HFFc6 (cell line): ENCODE measurements around the gene TUSC2. TPM values are rescaled to one million over a fixed set of nuclear protein-coding genes. Genes with fewer than 3 reads are reported as not detected.

ENCODE experiments used
- DNase-seq: peaks from one replicate; pipeline ENCODE4 v3.0.0-alpha.2; 2018
- H3K27ac Mint-ChIP-seq: 2 replicates; pipeline ENCODE4 v1.8.0; 2020; ENCODE audit warnings: mild to moderate bottlenecking, mixed read lengths
- H3K27me3 Mint-ChIP-seq: 2 replicates; pipeline ENCODE4 v1.8.0; 2021; ENCODE audit warnings: mild to moderate bottlenecking, moderate library complexity, mixed read lengths; ENCODE audit not compliant: insufficient read depth
- H3K36me3 Mint-ChIP-seq: 2 replicates; pipeline ENCODE4 v1.8.0; 2021; ENCODE audit warnings: low read depth, mixed read lengths
- H3K4me1 Mint-ChIP-seq: 2 replicates; pipeline ENCODE4 v1.8.0; 2020; ENCODE audit warnings: low read depth, mixed read lengths
- H3K4me3 Mint-ChIP-seq: 2 replicates; pipeline ENCODE4 v1.8.0; 2020; ENCODE audit warnings: mild to moderate bottlenecking, moderate library complexity, mixed read lengths
- H3K9me3 Mint-ChIP-seq: 2 replicates; pipeline ENCODE4 v1.8.0; 2020; ENCODE audit warnings: mild to moderate bottlenecking, mixed read lengths
- total RNA-seq, 6 experiments: library from RNA; stranded (reverse); fragmentation: NEBNext Ultra II Directional; extraction: Animal tissue kit (Norgen Biotek cat#: 25700); gene quantifications; 2 replicates in 1 of 6; 3 replicates in 5 of 6; pipeline ENCODE4 v1.2.3, GENCODE V29; 2021
- TF ChIP-seq, protein P1 (sequence below): fragments of 200-600 bp; sonication (generic); IDR thresholded peaks from 2 replicates; pipeline ENCODE4 v1.5.0; 2021; ENCODE audit warnings: antibody characterized with exemption, mild to moderate bottlenecking

Gene TUSC2
- total RNA-seq, 6 experiments from 2014 or later, result 23.9 to 34.2 (median 26.8) TPM

GRCh38 chr3:50330330-50330729 is 2.3 kb upstream of the TUSC2 start:
- Mint-ChIP-seq H3K9me3 (no peaks in the 10 kb centered on the region), H3K27me3 (peaks cover 5% of the 10 kb centered on the region), H3K4me3 (no peak overlapping the region), H3K36me3 (peaks cover 18% of the 10 kb centered on the region; the same call in 1 of the 2 replicates), H3K27ac (no peak overlapping the region), H3K4me1 (peaks cover 35% of the 10 kb centered on the region)
- DNase-seq, result no peak
- TF ChIP-seq, protein P1, sequence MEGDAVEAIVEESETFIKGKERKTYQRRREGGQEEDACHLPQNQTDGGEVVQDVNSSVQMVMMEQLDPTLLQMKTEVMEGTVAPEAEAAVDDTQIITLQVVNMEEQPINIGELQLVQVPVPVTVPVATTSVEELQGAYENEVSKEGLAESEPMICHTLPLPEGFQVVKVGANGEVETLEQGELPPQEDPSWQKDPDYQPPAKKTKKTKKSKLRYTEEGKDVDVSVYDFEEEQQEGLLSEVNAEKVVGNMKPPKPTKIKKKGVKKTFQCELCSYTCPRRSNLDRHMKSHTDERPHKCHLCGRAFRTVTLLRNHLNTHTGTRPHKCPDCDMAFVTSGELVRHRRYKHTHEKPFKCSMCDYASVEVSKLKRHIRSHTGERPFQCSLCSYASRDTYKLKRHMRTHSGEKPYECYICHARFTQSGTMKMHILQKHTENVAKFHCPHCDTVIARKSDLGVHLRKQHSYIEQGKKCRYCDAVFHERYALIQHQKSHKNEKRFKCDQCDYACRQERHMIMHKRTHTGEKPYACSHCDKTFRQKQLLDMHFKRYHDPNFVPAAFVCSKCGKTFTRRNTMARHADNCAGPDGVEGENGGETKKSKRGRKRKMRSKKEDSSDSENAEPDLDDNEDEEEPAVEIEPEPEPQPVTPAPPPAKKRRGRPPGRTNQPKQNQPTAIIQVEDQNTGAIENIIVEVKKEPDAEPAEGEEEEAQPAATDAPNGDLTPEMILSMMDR, result no peak

DNA sequence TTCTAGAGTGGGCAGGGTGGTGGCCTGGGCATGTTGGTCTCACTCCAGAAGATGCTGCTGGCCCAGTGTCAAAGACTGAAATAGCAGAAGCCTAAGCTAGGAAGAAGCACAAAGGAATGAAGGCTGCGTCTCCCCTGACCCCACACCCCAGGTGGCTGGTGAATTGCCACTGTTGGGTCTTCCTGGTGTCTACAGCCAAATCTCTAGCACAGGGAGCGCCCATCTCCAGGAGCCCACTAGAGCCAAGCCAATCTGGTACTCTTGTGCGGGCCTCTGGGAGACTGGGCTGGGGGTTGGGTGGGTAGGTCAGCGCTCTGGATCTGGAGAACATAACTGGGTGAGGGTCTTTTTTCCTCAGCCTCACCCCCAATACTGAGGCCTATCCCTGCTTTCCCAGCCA is 894 bp downstream of the TUSC2 start:
- Mint-ChIP-seq H3K4me1 (peaks cover 14% of the 10 kb centered on the region), H3K36me3 (peaks cover 7% of the 10 kb centered on the region; the same call in 1 of the 2 replicates), H3K27ac (peak overlapping the region; percentile 53), H3K27me3 (peaks cover 2% of the 10 kb centered on the region), H3K4me3 (peak overlapping the region; percentile 94), H3K9me3 (no peaks in the 10 kb centered on the region)
- TF ChIP-seq, protein P1, result no peak
- DNase-seq, result no peak

- H3K4me1 Mint-ChIP-seq, result peaks cover 14% of the 10 kb centered on the region
- no peak overlapping the region for H3K27ac Mint-ChIP-seq
- peaks cover 7% of the 10 kb centered on the region; the same call in 1 of the 2 replicates for H3K36me3 Mint-ChIP-seq
- no peaks in the 10 kb centered on the region for H3K9me3 Mint-ChIP-seq
- peaks cover 4% of the 10 kb centered on the region for H3K27me3 Mint-ChIP-seq
- no peak for DNase-seq
- TF ChIP-seq, protein P1, result no peak
- H3K4me3 Mint-ChIP-seq, result no peak overlapping the region; the same call in 1 of the 2 replicates
Observed at GRCh38 chr3:50326182-50326541, 1.9 kb downstream of the TUSC2 start.

GRCh38 chr3:50325497-50326181 is 2.4 kb downstream of the TUSC2 start:
- Mint-ChIP-seq H3K27me3 (peaks cover 4% of the 10 kb centered on the region), H3K9me3 (no peaks in the 10 kb centered on the region), H3K4me1 (peaks cover 14% of the 10 kb centered on the region)

GRCh38 chr3:50325113-50325480 is 2.9 kb downstream of the TUSC2 start:
- H3K36me3 Mint-ChIP-seq, result peaks cover 7% of the 10 kb centered on the region; the same call in 1 of the 2 replicates
- H3K27ac Mint-ChIP-seq, result no peak overlapping the region
- TF ChIP-seq, protein P1, result no peak
- peaks cover 4% of the 10 kb centered on the region for H3K27me3 Mint-ChIP-seq
- no peak overlapping the region for H3K4me3 Mint-ChIP-seq
- H3K9me3 Mint-ChIP-seq, result no peaks in the 10 kb centered on the region
- peaks cover 19% of the 10 kb centered on the region for H3K4me1 Mint-ChIP-seq
- DNase-seq, result no peak

More at GRCh38 chr3:50325497-50326181, 2.4 kb downstream of the TUSC2 start:
- TF ChIP-seq, protein P1, result no peak
- Mint-ChIP-seq H3K27ac (no peak overlapping the region), H3K36me3 (peaks cover 7% of the 10 kb centered on the region; the same call in 1 of the 2 replicates), H3K4me3 (no peak overlapping the region)
- no peak for DNase-seq
